CD4-positive, alpha-beta T cell (primary cell): ENCODE results near the gene STK11. TPM values are rescaled to one million over a fixed set of nuclear protein-coding genes. Genes with fewer than 3 reads are reported as not detected.

Source experiments
- ATAC-seq: fragments of 200-7000 bp; cut with Tn5 transposase; one replicate; pipeline ENCODE4 v1.10.0; 2022; ENCODE audit warnings: mild to moderate bottlenecking; ENCODE audit not compliant: poor library complexity
- CTCF ChIA-PET: fragments of 350-600 bp; sonication (Branson Sonifier 250); formaldehyde crosslinking; loops from one replicate; lab custom pipeline; 2021; ENCODE audit warnings: antibody characterized with exemption, inconsistent platforms; lab: Charles Lee
- POLR2A ChIA-PET: fragments of 350-600 bp; sonication (Branson Sonifier 250); formaldehyde crosslinking; loops from one replicate; lab custom pipeline; 2021; ENCODE audit warnings: antibody characterized with exemption, inconsistent platforms; lab: Charles Lee
- DNase-seq, 14 experiments: peaks; one replicate each; pipeline ENCODE4 v3.0.0-alpha.2; 2013 to 2020; ENCODE audit warnings: mixed read lengths in 2 of 14
- H3K27ac ChIP-seq, 2 donors: one replicate each; pipeline versions ENCODE4 v1.5.1 to v1.7.0; 2013; ENCODE audit warnings: low read length in 2 of 2, low read depth in 1 of 2, mild to moderate bottlenecking in 1 of 2
- H3K27me3 ChIP-seq, 2 experiments: 1 replicate in 1 of 2; 2 replicates in 1 of 2; pipeline versions ENCODE4 v1.6.1 to v1.7.0; 2013; ENCODE audit warnings: low read length in 2 of 2, control low read depth in 1 of 2, mild to moderate bottlenecking in 1 of 2, moderate library complexity in 1 of 2; ENCODE audit not compliant: insufficient read depth in 2 of 2, control insufficient read depth in 1 of 2
- H3K36me3 ChIP-seq: one replicate; pipeline ENCODE4 v1.6.1; 2013; ENCODE audit warnings: low read length, control low read depth; ENCODE audit not compliant: insufficient read depth
- H3K4me1 ChIP-seq: one replicate; pipeline ENCODE4 v1.6.1; 2013; ENCODE audit warnings: low read length, control low read depth; ENCODE audit not compliant: insufficient read depth
- H3K4me3 ChIP-seq: one replicate; pipeline ENCODE4 v1.5.1; 2013; ENCODE audit warnings: mild to moderate bottlenecking, low read length, moderate library complexity
- H3K9me3 ChIP-seq, 2 experiments: 1 replicate in 1 of 2; 2 replicates in 1 of 2; pipeline versions ENCODE4 v1.6.1 to v1.7.0; 2013; ENCODE audit warnings: low read length in 2 of 2, mild to moderate bottlenecking in 2 of 2, control low read depth in 1 of 2, moderate library complexity in 1 of 2; ENCODE audit not compliant: control insufficient read depth in 1 of 2, insufficient read depth in 1 of 2
- H3K27ac Mint-ChIP-seq: one replicate; pipeline ENCODE4 v1.8.0; 2020; ENCODE audit warnings: mixed read lengths
- H3K27me3 Mint-ChIP-seq: one replicate; pipeline ENCODE4 v1.8.0; 2021; ENCODE audit warnings: mixed read lengths
- H3K36me3 Mint-ChIP-seq: one replicate; pipeline ENCODE4 v1.8.0; 2021; ENCODE audit warnings: low read depth, mixed read lengths
- H3K4me1 Mint-ChIP-seq: one replicate; pipeline ENCODE4 v1.8.0; 2021; ENCODE audit warnings: low read depth, mixed read lengths
- H3K4me3 Mint-ChIP-seq: one replicate; pipeline ENCODE4 v1.8.0; 2020; ENCODE audit warnings: mild to moderate bottlenecking, mixed read lengths
- H3K9me3 Mint-ChIP-seq: one replicate; pipeline ENCODE4 v1.8.0; 2020; ENCODE audit warnings: mixed read lengths
- CTCF ChIP-seq: fragments of 200-600 bp; IDR thresholded peaks from one replicate; pipeline ENCODE4 v1.8.0; 2022; ENCODE audit warnings: antibody characterized with exemption, mild to moderate bottlenecking
- intact Hi-C, 2 experiments: fragments of 100-400 bp; cut with DNase I in 1 of 2; cut with micrococcal nuclease in 1 of 2; formaldehyde crosslinking; loops; one replicate each; pipeline versions ENCODE4 v1.15.1 to v1.9.0; 2023 to 2025; cut with DNase I, micrococcal nuclease
- total RNA-seq, 174 experiments: library from RNA in 2 of 174; stranded (reverse) in 2 of 174; gene quantifications; one replicate each; pipeline ENCODE4 v1.2.3 and lab custom pipeline; 2021 to 2026

Gene STK11
- total RNA-seq, 2 experiments from 2014 or later: 49.7 to 53.0 TPM

- no peak for TF ChIP-seq CTCF
- H3K27ac ChIP-seq: no peak overlapping the region
These were observed 62.1 kb downstream of the STK11 start for GRCh38 chr19:1267477-1268225.

GRCh38 chr19:1268226-1269064, 62.9 kb downstream of the STK11 start:
- Histone ChIP-seq H3K4me1 (peaks cover 80% of the 10 kb centered on the region), H3K4me3 (peak overlapping the region; percentile 25), H3K27ac (peak overlapping the region; percentile 66 to 78), H3K9me3 (no peaks in the 10 kb centered on the region), H3K36me3 (peaks cover 38% of the 10 kb centered on the region), H3K27me3 (no peaks in the 10 kb centered on the region)
- no peak for ATAC-seq
- peaks cover 44% of the 10 kb centered on the region for H3K36me3 Mint-ChIP-seq
- peak overlapping the region; percentile 88 for H3K27ac Mint-ChIP-seq
- H3K4me3 Mint-ChIP-seq: peak overlapping the region; percentile 89
- POLR2A ChIA-PET: interaction anchor here (0.6 to 10.3 kb wide), 75 partner anchors 9 to 1790 kb away, joined by 3 to 476 read pairs (median 5); partner anchors contain the start of genes ABCA7, ARHGAP45, ATP5F1D and CBARP
- CTCF ChIA-PET: interaction anchor here (1.0 to 11.0 kb wide), 3 partner anchors 16 to 135 kb away, joined by 3 to 255 read pairs (median 6); no protein-coding TSS in a partner anchor
- H3K4me1 Mint-ChIP-seq: peaks cover 62% of the 10 kb centered on the region
- no peaks in the 10 kb centered on the region for H3K9me3 Mint-ChIP-seq
- no peaks in the 10 kb centered on the region for H3K27me3 Mint-ChIP-seq
- no peak for TF ChIP-seq CTCF
- intact Hi-C loops: loop anchor here in 1 of 2 experiments (1.0 kb wide), 1 partner anchor 9 kb away; no protein-coding TSS in a partner anchor
- peak in 1 of 14 experiments; percentile 69 for DNase-seq

More at GRCh38 chr19:1267477-1268225, 62.1 kb downstream of the STK11 start:
- Mint-ChIP-seq H3K4me1 (peaks cover 59% of the 10 kb centered on the region), H3K36me3 (peaks cover 37% of the 10 kb centered on the region), H3K27me3 (no peaks in the 10 kb centered on the region), H3K9me3 (no peaks in the 10 kb centered on the region), H3K4me3 (peak overlapping the region; percentile 89), H3K27ac (peak overlapping the region; percentile 88)
- H3K36me3 ChIP-seq: peaks cover 30% of the 10 kb centered on the region
- intact Hi-C loops: loop anchor here in 1 of 2 experiments (1.0 kb wide), 2 partner anchors 18 to 23 kb away; no protein-coding TSS in a partner anchor
- no peaks in the 10 kb centered on the region for H3K27me3 ChIP-seq
- ChIA-PET POLR2A (interaction anchor here (1.6 to 10.3 kb wide), 4 partner anchors 15 to 24 kb away, joined by 14 to 476 read pairs (median 107); partner anchors contain the start of gene ATP5F1D), CTCF (interaction anchor here (1.2 to 11.0 kb wide), 4 partner anchors 19 to 154 kb away, joined by 3 to 255 read pairs (median 8); no protein-coding TSS in a partner anchor)
- no peak for ATAC-seq
- H3K4me3 ChIP-seq: peak overlapping the region; percentile 24
- no peaks in the 10 kb centered on the region for H3K9me3 ChIP-seq
- peak in 4 of 14 experiments; percentile 45 to 71 (median 55) for DNase-seq
- H3K4me1 ChIP-seq: peaks cover 79% of the 10 kb centered on the region

GRCh38 chr19:1269065-1269477, 63.5 kb downstream of the STK11 start, which contains the start of gene CIRBP:
Gene CIRBP, plus strand, starts transcription at chr19:1269332. Its CDS starts 1,602 bp downstream, at chr19:1270934.
- H3K4me3 ChIP-seq: peak within 1 kb of the TSS; percentile 99
- H3K27me3 Mint-ChIP-seq: no peaks in the 10 kb centered on the region
- ATAC-seq (peak; percentile 81), DNase-seq (peak; percentile 98 to 100 (median 99))
- no peaks in the 10 kb centered on the region for H3K27me3 ChIP-seq
- H3K27ac ChIP-seq: peak within 1 kb of the TSS; percentile 78 to 84
- H3K4me1 ChIP-seq: peaks cover 86% of the 10 kb centered on the region
- peak within 1 kb of the TSS; percentile 88 for H3K27ac Mint-ChIP-seq
- peaks cover 68% of the 10 kb centered on the region for H3K4me1 Mint-ChIP-seq
- peaks cover 44% of the 10 kb centered on the region for H3K36me3 ChIP-seq
- H3K9me3 ChIP-seq: no peaks in the 10 kb centered on the region
- H3K4me3 Mint-ChIP-seq: peak within 1 kb of the TSS; percentile 94
- ChIA-PET CTCF (interaction anchor here (1.0 to 11.0 kb wide), 2 partner anchors 16 to 25 kb away, joined by 6 to 255 read pairs; no protein-coding TSS in a partner anchor), POLR2A (interaction anchor here (0.6 to 10.3 kb wide), 79 partner anchors 9 to 1789 kb away, joined by 3 to 476 read pairs (median 5); partner anchors contain the start of genes ABCA7, ARHGAP45, ATP5F1D and CBARP)
- H3K9me3 Mint-ChIP-seq: no peaks in the 10 kb centered on the region
- no peak for TF ChIP-seq CTCF
- intact Hi-C loops: loop anchor here in 1 of 2 experiments (1.0 kb wide), 1 partner anchor 10 kb away; no protein-coding TSS in a partner anchor
- peaks cover 51% of the 10 kb centered on the region for H3K36me3 Mint-ChIP-seq
